ENCODE data around the gene CAPN5.

The CAPN5 gene

GRCh38 chr11:77167111-77167626 is 100.4 kb downstream of the CAPN5 start:
- TF ChIP-seq EZH2phosphoT487 (IDR thresholded peaks at IDR 0.05; ENCODE audit: borderline replicate concordance) (no peak), CTCF (conservative IDR thresholded peaks at IDR 0.05; ENCODE audit: low read length) (no peak)
- Histone ChIP-seq H3K36me3 (ENCODE audit: insufficient read depth, low read length) (no peaks in the 10 kb centered on the region), H3K9ac (ENCODE audit: low read depth, low read length, poor library complexity, severe bottlenecking) (peak overlapping the region; percentile 26), H3K4me3 (ENCODE audit: low read length, poor library complexity, severe bottlenecking) (no peak overlapping the region), H3K27me3 (ENCODE audit: insufficient read depth, low read length, poor library complexity, severe bottlenecking) (no peaks in the 10 kb centered on the region), H4K20me1 (ENCODE audit: insufficient read depth, low read length, poor library complexity, severe bottlenecking) (no peaks in the 10 kb centered on the region), H2AFZ (ENCODE audit: low read length) (peak overlapping the region; percentile 73), H3K9me2 (replicated peaks; ENCODE audit: low read depth, low read length) (no peaks in the 10 kb centered on the region), H3K4me1 (ENCODE audit: insufficient read depth, low read length, poor library complexity, severe bottlenecking) (peaks cover 15% of the 10 kb centered on the region), H3K79me2 (ENCODE audit: insufficient read depth, low read length) (no peaks in the 10 kb centered on the region), H3K4me2 (ENCODE audit: low read depth, low read length, poor library complexity, severe bottlenecking) (peak overlapping the region; percentile 22), H3K9me3 (ENCODE audit: insufficient read depth, low read depth, low read length) (no peaks in the 10 kb centered on the region), H3F3A (ENCODE audit: low read depth) (no peaks in the 10 kb centered on the region)

- Histone ChIP-seq H3K36me3 (ENCODE audit: insufficient read depth, low read length) (no peaks in the 10 kb centered on the region), H3K9me2 (replicated peaks; ENCODE audit: low read depth, low read length) (no peaks in the 10 kb centered on the region), H3K4me2 (ENCODE audit: low read depth, low read length, poor library complexity, severe bottlenecking) (peak overlapping the region; percentile 22), H3K79me2 (ENCODE audit: insufficient read depth, low read length) (no peaks in the 10 kb centered on the region), H3K4me1 (ENCODE audit: insufficient read depth, low read length, poor library complexity, severe bottlenecking) (peaks cover 15% of the 10 kb centered on the region), H2AFZ (ENCODE audit: low read length) (peak overlapping the region; percentile 73), H4K20me1 (ENCODE audit: insufficient read depth, low read length, poor library complexity, severe bottlenecking) (no peaks in the 10 kb centered on the region), H3K4me3 (ENCODE audit: low read length, poor library complexity, severe bottlenecking) (no peak overlapping the region), H3K9me3 (ENCODE audit: insufficient read depth, low read depth, low read length) (no peaks in the 10 kb centered on the region), H3K9ac (ENCODE audit: low read depth, low read length, poor library complexity, severe bottlenecking) (peak overlapping the region; percentile 26), H3F3A (ENCODE audit: low read depth) (no peaks in the 10 kb centered on the region), H3K27me3 (ENCODE audit: insufficient read depth, low read length, poor library complexity, severe bottlenecking) (no peaks in the 10 kb centered on the region)
- TF ChIP-seq EZH2phosphoT487 (IDR thresholded peaks at IDR 0.05; ENCODE audit: borderline replicate concordance) (no peak), CTCF (conservative IDR thresholded peaks at IDR 0.05; ENCODE audit: low read length) (no peak)
Observed at GRCh38 chr11:77167791-77168190, 101.0 kb downstream of the CAPN5 start.

GRCh38 chr11:77170107-77170506 is 103.3 kb downstream of the CAPN5 start:
- Histone ChIP-seq H3K27me3 (ENCODE audit: insufficient read depth, low read length, poor library complexity, severe bottlenecking) (no peaks in the 10 kb centered on the region), H3K79me2 (ENCODE audit: insufficient read depth, low read length) (no peaks in the 10 kb centered on the region), H2AFZ (ENCODE audit: low read length) (no peak overlapping the region), H3F3A (ENCODE audit: low read depth) (no peaks in the 10 kb centered on the region), H3K36me3 (ENCODE audit: insufficient read depth, low read length) (no peaks in the 10 kb centered on the region), H3K9ac (ENCODE audit: low read depth, low read length, poor library complexity, severe bottlenecking) (no peak overlapping the region), H3K4me3 (ENCODE audit: low read length, poor library complexity, severe bottlenecking) (no peak overlapping the region), H4K20me1 (ENCODE audit: insufficient read depth, low read length, poor library complexity, severe bottlenecking) (no peaks in the 10 kb centered on the region), H3K4me2 (ENCODE audit: low read depth, low read length, poor library complexity, severe bottlenecking) (no peak overlapping the region), H3K9me3 (ENCODE audit: insufficient read depth, low read depth, low read length) (no peaks in the 10 kb centered on the region), H3K4me1 (ENCODE audit: insufficient read depth, low read length, poor library complexity, severe bottlenecking) (peaks cover 15% of the 10 kb centered on the region), H3K9me2 (replicated peaks; ENCODE audit: low read depth, low read length) (no peaks in the 10 kb centered on the region)
- TF ChIP-seq CTCF (conservative IDR thresholded peaks at IDR 0.05; ENCODE audit: low read length) (no peak), EZH2phosphoT487 (IDR thresholded peaks at IDR 0.05; ENCODE audit: borderline replicate concordance) (no peak)
